Measurements from ENCODE around the gene ACTN1.

ACTN1 gene

DNA sequence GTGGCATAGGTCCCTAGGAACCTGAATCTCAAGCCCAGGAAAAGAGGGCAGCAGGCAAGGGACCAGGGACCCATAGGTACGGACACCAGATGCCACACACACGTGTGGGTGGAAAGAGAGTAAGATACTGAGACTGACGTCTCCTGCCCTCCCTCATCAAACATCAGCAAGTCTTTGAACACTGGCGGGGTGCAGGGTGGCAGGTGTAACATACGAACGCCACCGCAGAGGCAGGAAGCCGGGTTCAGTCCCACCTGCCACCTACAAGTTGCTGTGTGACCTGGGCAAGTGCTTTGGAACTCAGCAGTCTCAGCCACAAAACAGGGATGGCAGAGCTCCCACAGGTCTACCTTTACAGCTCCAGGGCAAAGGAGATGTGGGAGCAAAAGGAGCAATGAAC lies 11.1 kb downstream of the ACTN1 start:
- FAIRE-seq = no peak

DNA sequence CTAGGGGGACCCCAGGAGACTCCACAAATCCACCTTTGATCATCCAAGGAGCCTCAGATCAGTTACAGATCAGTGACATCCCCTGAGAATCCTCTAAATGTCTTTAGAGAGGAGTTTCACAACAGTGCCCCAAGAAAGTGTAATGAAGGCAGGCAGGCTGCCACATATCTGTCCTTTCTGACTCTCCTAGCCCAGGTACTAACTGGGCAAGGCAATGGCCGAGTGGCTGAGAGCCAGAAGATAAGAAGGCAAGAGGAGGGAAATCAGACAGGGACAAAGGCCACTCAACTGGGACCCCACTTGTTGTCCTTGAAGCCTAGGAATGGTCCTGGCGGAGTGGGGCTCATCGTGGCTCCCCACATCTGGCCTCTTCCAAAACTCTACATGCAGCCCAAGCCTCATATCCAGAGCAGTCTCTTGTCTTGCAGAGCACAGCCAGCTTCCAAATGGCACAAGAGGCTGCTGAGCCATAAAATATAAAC lies 11.6 kb downstream of the ACTN1 start:
- FAIRE-seq = no peak

DNA sequence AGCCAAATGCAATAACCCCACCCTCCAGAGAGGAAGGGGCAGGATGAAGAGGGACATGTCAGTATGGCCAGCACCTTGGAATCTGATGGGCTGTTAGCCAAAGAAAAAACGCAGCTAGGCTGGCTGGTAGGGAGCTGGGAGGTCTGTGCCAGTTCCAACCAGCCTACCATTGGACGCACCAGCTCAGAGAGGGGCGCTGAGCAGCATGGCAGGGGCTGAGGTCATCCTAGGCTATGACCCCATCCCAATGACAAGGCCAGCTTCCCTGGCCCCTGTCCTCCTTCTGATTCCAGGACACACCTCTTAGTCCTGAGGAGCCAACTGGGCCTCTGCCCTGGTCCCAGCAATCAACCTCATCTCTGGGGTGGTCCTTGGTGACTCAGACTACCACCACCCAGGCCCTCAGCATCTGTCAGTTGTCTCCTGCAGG lies 12.2 kb downstream of the ACTN1 start:
- FAIRE-seq = no peak

DNA sequence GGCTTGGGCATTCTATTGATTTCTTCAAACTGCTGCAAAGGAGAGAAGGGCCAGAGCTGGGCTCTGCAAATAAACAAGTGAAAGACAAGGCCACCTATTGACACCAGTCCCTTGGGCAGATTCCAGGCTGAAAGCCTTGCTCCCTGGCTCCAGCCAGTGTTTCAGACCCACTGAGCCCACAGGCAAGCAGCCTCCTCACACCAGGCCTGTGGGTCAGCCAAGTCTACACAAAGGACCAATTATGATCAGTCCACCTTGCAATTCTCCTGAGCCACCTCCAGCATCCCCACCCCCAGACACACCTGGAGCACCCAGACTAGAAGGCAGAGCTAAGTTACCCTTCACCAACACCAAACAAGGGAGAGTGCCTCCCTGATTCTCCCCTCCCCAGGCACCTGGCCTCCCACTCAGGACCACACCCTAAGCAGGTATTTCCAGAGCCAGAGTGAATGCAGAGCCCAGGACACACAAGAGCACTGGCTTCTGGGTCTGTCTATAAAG lies 13.8 kb downstream of the ACTN1 start:
- FAIRE-seq = no peak

DNA sequence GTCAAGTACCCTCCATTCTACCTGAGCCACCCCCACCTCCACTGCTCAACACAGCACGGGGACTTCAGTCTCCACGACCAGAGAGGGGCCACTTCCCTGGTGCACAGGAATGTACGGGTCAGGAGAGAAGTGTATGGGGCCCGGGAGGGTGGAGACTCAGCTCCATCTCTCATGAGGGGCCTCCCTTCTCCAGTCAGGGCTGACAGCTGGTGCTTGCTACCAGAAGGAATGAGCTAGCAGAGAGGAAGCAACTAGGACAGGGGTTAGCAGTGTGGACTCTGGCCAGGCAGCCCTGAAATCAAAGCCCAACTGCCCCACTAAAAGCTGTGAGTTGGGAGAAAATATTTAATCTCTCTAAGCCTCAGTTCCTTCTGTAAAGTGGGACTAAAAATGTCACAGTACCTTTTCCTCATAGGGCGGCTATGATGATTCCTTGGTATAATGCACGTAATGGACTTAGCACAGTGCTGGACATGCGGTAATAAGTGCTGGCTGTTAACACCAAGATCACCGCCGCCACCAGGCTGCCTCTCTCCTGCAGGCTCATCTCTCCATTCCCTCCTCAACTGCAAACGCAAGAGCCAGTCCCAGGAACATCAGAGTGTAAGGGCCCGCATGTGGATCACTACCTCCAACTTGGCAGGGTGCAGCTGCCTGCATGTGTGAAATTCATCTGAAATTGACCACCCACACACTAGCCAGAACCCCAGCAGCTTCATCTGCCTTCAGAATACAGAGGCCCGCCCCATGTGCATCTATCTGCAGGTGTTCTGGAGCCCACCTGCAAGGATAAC lies 14.6 kb downstream of the ACTN1 start:
- no peak for FAIRE-seq

DNA sequence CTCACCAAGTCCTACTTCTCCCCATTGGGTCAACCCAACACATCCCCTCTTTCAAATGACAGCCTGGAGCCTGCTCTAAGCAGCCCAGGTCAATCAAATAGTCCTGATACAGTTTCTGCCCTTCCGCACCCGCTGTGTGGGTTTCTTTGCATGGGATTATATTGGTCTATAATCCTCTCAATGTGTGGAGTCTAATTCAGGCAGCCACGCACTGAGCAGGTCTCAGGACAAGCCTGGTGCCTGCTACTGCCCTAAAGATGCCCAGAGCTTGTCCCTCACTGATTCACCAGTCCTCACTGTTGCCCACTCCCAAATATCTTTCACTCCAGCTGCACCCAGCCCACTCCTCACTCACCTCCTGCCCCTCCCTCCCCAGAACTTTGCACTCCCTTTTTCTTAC lies 16.4 kb downstream of the ACTN1 start:
- FAIRE-seq = no peak

DNA sequence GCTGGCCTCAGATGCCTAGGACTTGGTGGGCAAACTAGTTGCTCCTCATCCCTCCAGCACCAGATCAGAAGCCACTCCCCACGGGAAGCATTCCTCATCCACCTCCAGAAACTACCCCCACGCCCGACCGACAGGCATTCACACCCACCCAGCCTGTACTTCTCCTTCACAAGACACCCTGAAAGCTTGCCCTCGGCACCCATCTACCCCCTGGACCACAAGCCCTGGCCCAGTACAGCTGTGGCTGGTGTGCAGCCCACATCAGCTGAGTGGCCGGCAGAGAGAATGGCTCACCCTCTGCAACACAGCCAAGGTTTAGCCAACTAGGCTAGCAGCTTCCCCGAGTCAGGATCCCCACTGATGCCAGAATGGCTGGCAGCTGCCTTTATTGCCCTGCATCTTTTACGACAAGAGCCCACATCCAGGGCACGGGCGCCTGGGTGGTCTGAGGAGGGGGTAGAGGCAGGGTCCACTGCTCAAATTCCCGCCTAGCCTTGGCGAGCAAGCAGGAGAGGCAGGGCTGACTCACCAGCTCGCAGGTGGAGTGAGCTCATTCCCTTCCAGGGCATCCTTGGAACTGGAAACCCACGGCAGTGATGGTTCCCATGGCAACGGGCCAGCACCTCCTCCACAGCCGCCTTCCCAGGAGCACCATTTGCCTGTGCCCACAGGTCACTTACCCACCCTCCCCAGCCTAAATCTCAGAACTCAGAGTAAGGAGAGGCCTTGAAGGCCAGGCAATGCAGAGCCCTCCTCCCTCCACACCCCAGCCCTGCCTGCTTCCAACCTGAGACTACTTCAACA lies 17.1 kb downstream of the ACTN1 start:
- no peak for FAIRE-seq

DNA sequence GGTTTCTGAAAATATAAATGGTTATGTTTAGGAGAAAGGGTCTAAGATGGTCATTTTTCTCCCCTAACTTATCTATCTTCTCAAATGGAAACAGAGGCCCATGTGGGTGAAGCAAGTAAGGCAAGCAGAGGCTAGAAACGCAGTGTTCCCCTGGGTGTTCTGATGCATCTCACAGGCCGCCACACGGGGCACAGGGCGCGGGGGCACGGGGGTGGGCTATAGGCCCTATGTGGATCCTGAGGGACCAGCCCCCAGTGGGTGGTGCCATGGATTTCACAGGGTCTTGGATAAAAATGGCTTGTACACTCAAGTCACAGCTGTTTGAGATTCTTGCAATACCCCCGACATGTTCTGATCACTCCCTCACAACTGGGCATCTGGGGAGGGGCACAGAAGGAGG lies 17.7 kb downstream of the ACTN1 start:
- no peak for FAIRE-seq

DNA sequence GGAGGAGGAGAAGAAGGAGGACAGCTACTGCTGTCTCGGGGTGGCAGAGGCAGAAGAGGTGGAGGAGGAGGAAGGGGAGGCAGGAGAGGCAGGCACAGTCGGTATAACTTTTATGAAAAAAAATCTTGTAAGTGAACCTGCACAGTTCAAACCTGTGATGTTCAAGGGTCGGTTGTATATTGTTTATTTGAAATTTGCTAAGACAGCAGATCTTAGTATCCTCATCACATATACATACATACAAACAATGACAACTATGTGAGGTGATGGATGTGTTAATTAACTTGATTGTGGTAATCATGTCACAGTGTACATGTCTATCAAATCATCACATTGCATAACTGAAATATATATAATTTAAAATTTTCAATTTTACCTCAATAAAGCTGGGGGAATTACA lies 19.0 kb downstream of the ACTN1 start:
- FAIRE-seq = no peak

DNA sequence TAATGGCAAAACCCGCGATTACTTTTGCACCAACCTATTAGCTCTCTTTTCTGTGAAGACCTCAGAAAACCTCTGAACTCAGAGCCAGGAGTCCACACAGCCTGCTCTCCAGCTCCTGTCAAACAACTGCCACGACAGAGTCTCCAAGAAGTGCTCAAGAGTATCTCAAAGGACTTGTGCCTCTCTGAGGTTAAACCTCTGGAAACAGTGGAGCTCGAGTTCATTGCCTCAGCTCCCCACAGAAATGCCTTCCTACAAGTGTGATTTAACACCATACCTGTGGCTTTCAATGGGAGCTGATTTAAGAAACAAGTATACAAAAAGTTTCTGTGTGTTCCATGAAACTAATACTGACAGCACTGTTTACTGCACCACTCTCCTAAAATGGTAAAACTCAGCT lies 20.1 kb downstream of the ACTN1 start:
- FAIRE-seq = no peak

DNA sequence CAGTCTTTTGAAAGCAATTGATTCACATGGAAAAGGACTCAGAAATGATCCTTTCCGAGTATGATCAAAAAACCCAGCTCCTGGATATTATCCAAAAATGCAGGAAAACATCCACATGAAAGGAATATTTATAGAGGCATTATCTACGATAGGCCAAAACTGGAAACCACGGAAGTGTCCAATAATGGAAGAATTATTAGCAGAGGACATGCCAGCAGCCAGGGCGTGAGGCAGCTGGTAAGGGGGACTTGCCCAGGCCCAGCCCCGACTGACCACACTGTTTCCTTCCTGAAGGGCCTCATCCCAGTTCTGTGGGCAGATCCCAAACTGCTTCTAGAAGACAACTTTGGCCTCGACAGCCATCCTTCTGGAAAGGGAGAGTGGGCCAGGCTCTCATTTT lies 20.5 kb downstream of the ACTN1 start:
- no peak for FAIRE-seq

DNA sequence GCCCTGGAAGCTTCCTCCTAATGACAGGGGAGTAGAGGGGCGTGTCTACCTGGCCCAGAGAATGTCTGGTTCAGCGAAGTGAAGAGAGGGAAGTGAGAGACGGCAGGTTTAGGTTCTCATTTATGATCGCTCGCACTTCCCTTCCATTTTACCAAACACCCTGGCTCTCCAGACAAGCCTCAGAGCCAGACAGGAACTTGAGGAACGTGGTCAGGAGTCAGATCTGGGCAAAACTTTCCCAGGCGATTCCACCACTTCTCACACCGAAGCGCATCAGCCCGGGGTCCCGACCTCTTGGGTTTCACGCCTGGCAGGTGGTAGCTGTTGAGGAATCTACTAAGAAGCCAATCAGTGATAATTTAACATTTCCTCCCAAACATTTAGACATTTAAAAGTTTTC lies 21.3 kb downstream of the ACTN1 start:
- no peak for FAIRE-seq

DNA sequence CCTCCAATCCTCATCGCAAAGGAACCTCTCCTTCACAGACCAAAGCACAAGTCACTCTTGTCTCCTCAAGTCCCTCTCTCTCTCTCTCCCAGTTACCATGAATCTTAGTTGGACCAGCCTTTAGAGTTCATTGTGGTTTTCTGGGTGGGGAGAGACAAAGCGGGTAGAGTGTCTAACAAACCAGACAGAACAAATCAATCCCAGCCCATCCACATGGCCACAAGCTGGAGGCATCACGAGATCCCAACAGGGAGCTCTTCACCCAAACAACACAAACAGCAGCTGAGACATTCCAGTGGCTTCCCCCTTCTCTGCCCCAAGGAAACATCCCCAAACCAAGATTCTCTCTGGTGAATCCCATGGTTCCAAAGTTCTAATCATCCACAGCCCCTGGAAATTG lies 22.4 kb downstream of the ACTN1 start:
- no peak for FAIRE-seq

DNA sequence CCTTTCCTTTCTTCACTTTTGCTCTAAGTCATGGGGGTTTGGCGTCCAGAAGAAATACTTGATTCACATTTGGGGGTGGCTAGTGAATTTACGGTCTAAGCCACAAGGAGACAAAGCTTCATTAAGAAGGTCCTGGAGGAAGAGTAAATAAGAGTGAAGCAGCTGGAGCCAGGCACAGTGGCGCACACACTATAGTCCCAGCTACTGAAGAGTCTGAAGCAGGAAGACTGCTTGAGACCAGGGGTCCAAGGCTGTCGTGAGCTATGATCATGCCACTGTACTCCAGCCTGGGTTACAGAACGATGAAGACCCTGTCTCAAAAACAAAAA lies 23.3 kb downstream of the ACTN1 start:
- FAIRE-seq = no peak

DNA sequence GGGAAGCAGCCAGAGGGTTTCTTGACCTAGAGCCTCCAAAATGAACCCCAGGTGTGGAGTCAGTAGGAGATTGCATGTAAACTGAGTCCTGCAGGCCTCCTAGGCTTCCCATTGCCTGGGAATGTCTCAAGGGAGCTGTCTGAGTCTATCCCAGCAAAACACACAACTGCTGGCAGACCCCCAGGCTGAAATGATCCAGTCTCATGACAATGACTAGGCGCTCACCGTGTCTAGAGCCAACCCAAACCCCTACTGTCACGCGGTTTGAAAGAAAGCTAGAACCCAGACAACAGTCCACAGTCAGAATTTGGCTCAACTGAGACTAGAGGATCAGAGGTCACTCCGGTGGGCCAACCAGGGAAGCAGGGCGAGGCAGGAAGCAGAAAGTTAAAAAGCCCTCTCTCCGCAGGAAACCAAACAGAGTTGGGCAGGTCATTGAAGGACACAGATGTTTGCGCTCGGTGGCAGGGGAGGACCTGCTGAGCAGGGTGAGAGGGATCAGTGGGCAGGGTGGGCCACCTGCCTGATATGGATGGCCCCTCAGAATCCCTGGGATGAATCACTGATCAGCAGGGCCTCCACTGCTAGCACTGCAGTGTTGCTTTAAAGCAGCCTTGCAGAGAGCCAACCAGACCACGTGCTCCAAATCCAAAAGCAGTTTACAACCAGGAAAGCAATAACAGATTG lies 23.8 kb downstream of the ACTN1 start:
- no peak for FAIRE-seq

DNA sequence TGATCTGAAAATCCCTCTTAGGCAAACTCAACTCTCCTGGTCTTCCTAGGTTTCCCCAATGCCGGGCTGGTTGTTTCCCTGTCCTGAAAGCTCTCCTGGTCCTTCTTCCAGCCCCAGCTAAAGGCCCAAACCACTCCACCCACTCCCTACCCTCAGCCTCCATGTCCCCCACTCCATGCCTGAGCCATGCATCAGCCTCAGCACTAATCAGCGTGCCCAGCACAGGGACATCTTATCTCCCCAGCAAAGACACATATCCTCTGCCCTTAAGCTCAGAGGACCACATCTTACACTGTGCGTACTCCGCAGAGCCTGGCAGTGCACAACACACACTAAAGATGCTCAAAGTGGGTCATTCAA lies 25.9 kb downstream of the ACTN1 start:
- no peak for FAIRE-seq

DNA sequence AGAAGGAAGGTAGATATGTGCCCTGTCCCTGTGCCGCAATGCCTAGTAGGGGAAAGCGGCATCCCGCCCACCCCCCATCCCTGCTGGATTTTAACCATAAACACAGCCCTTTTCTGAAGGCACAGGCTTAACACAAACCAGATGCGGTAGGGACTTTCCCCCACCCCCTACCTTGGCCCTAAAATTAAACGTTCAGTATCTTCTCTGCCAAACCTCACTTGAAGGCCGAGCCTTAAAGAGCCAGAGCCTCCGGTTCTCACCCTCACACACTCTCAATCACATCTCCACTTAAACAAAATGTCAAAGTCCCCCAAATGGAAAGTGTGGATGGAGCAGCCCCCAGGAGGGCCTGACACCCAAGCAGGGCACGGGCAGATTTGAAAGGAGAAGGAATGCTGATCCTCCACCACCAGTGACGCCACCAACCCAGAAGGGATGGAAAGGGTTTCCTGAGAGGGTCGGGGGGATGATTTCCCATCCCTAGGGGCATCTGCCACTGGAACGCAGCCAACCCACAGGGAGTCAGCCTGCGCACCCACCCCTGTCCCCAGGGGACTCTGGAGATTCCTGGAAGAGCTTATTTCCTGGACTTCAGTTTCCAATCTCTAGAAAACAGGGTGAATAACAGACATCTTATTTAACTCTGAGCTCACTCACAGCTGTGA lies 26.4 kb downstream of the ACTN1 start:
- FAIRE-seq = no peak

DNA sequence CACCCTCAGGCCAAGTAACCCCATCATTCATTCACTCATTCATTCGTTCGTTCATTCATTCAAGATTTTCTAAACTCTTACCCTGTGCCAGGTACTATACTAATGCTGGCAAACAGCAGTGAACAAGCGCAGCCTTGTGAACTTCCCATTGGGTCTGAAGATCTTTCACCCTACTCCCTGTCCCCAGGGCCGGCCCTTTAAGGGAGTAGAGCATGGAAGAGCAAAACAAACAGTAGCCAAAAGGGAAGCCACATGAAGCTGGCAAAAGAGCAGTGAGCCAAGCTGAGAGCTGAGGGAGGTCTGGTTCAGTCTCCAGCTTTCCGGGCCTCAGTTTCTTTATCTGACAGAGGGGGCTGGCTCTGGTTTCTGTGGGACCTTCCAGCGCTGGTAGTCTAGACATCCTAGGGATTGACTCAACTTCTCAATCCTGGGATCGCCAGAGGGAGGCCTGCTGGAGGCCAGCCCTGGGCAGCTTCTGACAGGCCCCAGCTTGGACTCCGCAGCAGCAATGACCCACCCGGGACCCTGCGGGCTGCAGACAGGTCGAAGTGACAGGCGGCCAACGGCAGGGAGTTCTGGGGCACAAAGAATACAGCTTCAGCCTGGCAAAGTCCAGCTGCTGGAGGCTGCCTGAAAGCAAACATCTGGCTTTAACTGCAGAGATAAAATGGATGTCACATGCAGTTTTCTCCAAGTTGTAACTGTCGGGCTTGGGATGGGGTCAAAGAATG lies 27.1 kb downstream of the ACTN1 start:
- FAIRE-seq = no peak

DNA sequence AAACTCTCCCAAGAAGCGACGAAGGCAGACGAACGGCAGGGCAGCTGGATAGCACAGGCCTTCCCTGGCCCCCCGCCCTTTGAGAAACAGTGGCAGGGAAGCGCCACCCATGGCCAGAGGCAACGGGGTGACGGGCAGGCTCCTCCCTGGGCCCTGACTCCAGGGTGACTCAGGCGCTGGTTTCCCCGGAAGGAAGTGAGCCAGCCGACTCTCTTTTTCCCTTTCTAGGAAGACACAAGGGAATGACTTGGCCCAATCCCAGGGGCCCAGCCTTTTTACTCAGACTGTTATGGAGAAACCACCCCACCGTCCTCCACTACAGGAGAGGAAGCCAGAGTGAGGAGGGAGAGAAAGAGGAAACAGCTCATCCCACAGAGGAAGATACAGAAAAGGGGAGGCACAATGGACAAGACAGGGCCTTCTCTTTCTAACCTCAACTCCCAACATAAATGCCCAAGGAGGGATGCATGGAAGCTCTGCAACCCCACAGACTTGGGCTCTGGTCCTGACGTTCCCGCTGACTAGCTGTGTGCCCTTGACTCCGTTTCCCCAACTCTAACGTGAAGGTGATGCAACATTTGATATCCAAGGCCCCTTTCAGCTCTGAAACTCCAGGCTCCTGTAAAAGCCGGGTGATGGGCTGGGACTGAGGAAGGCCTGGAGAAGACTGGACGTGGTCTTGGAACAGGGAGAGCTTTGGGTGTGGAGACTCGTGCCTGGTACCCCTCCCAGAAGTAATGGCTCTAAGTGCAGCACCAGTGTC lies 27.9 kb downstream of the ACTN1 start:
- no peak for FAIRE-seq

DNA sequence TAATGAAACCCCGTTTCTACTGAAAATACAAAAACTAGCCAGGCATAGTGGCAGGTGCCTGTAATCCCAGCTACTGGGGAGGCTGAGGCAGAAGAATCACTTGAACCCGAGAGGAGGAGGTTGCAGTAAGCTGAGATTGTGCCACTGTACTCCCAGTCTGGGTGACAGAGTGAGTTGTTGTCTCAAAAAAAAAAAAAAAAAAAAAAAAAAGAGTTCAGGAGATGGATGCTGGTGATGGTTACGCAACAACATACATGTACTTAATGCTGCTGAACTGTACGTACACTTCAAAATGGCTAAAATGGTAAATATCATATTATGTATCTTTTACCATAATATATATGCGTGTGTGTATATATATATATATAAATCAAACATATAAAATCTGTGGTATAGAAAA lies 29.0 kb downstream of the ACTN1 start:
- FAIRE-seq = no peak

DNA sequence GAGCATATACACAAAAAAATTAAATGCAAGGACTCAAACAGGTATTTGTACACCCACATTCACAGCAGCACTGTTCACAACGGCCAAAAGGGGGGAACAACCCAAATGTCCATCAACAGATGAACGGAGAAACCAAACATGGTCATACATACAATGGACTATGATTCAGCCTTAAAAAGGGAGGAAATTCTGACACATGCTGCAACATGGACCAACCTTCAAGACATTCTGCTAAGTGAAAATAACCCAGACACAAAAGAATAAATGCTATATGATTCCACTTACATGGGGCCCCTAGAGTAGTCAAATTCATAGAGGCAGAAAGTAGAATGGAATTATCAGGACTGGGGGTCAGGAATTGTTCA lies 29.5 kb downstream of the ACTN1 start:
- FAIRE-seq = no peak
